Ishikawa (cell line): ENCODE measurements around the gene CCDC134.

ENCODE experiments used
- CEBPB ChIP-seq: IDR thresholded peaks from 2 replicates; pipeline ENCODE4 v1.6.1; 2012
- CREB1 ChIP-seq: IDR thresholded peaks from 2 replicates; pipeline ENCODE4 v1.6.1; 2012; ENCODE audit warnings: low read depth
- EGR1 ChIP-seq: IDR thresholded peaks from 2 replicates; pipeline ENCODE4 v1.6.1; 2012
- EP300 ChIP-seq: IDR thresholded peaks from 2 replicates; pipeline ENCODE4 v1.6.1; 2012; ENCODE audit warnings: borderline replicate concordance
- FOXM1 ChIP-seq: IDR thresholded peaks from 2 replicates; pipeline ENCODE4 v1.6.1; 2012; ENCODE audit warnings: low read depth, borderline replicate concordance
- MAX ChIP-seq: IDR thresholded peaks from 2 replicates; pipeline ENCODE4 v1.6.1; 2012
- NFIC ChIP-seq: IDR thresholded peaks from 2 replicates; pipeline ENCODE4 v1.6.1; 2012
- RAD21 ChIP-seq: IDR thresholded peaks from 2 replicates; pipeline ENCODE4 v1.6.1; 2012; ENCODE audit warnings: low read depth
- REST ChIP-seq: IDR thresholded peaks from 2 replicates; pipeline ENCODE4 v1.6.1; 2012; ENCODE audit warnings: low read depth, mild to moderate bottlenecking
- TAF1 ChIP-seq: IDR thresholded peaks from 2 replicates; pipeline ENCODE4 v1.6.1; 2012; ENCODE audit warnings: low read depth, mild to moderate bottlenecking
- TCF12 ChIP-seq: IDR thresholded peaks from 2 replicates; pipeline ENCODE4 v1.6.1; 2012; ENCODE audit warnings: low read depth
- TEAD4 ChIP-seq: IDR thresholded peaks from 2 replicates; pipeline ENCODE4 v1.6.1; 2012
- USF1 ChIP-seq: IDR thresholded peaks from 2 replicates; pipeline ENCODE4 v1.6.1; 2012
- YY1 ChIP-seq: IDR thresholded peaks from 2 replicates; pipeline ENCODE4 v1.6.1; 2012; ENCODE audit warnings: low read depth
- ZBTB7A ChIP-seq: IDR thresholded peaks from 2 replicates; pipeline ENCODE4 v1.6.1; 2012; ENCODE audit warnings: low read depth

The CCDC134 gene

GRCh38 chr22:41782316-41782715, 18.2 kb upstream of the CCDC134 start:
- no peak for TF ChIP-seq USF1

- TF ChIP-seq REST, result no peak
- no peak for TF ChIP-seq MAX
- no peak for TF ChIP-seq EP300
- TF ChIP-seq CREB1, result no peak
- TF ChIP-seq RAD21, result no peak
- no peak for TF ChIP-seq YY1
- no peak for TF ChIP-seq CEBPB
- TF ChIP-seq TEAD4, result no peak
- no peak for TF ChIP-seq FOXM1
- TF ChIP-seq NFIC, result no peak
- TF ChIP-seq ZBTB7A, result no peak
- no peak for TF ChIP-seq EGR1
- TF ChIP-seq TAF1, result no peak
- TF ChIP-seq USF1, result no peak
Observed at GRCh38 chr22:41782751-41783150, 17.7 kb upstream of the CCDC134 start.

GRCh38 chr22:41787331-41787730, 13.1 kb upstream of the CCDC134 start:
- TF ChIP-seq EP300 (no peak), FOXM1 (no peak), EGR1 (no peak), ZBTB7A (no peak), USF1 (no peak), REST (no peak), RAD21 (no peak), TEAD4 (no peak), YY1 (no peak), TAF1 (no peak), CEBPB (no peak), MAX (no peak), CREB1 (no peak)

GRCh38 chr22:41793871-41794270, 6.6 kb upstream of the CCDC134 start:
- no peak for TF ChIP-seq MAX
- TF ChIP-seq EP300, result no peak
- TF ChIP-seq YY1, result no peak
- TF ChIP-seq FOXM1, result no peak
- TF ChIP-seq EGR1, result no peak
- no peak for TF ChIP-seq TAF1
- no peak for TF ChIP-seq CEBPB
- no peak for TF ChIP-seq USF1
- TF ChIP-seq REST, result no peak
- no peak for TF ChIP-seq TEAD4
- no peak for TF ChIP-seq TCF12
- TF ChIP-seq NFIC, result no peak
- no peak for TF ChIP-seq RAD21
- TF ChIP-seq CREB1, result no peak
- no peak for TF ChIP-seq ZBTB7A
